ENCODE results near the gene GNLY. TPM values are rescaled to one million over a fixed set of nuclear protein-coding genes. Genes with fewer than 3 reads are reported as not detected.
"Not testable (repeated sequence)": the region's sequence is repeated elsewhere in the genome, so short reads cannot be mapped to it uniquely, and the experiment has no call there.

Gene GNLY
- total RNA-seq, 1 donor from 2014 or later, result not detected

GRCh38 chr2:85669549-85669948 is 24.6 kb upstream of the GNLY start:
- no peak overlapping the region for H3K4me3 Mint-ChIP-seq (ENCODE audit: unreplicated experiment)
- H3K9me3 Mint-ChIP-seq (ENCODE audit: unreplicated experiment), result no peaks in the 10 kb centered on the region
- no peak for DNase-seq (ENCODE audit: extremely low spot score, unreplicated experiment)
- no peak for TF ChIP-seq CTCF (IDR thresholded peaks at IDR 0.05)
- peaks cover 9% of the 10 kb centered on the region for H3K27me3 Mint-ChIP-seq (ENCODE audit: unreplicated experiment)
- peaks cover 23% of the 10 kb centered on the region for H3K4me1 Mint-ChIP-seq (ENCODE audit: unreplicated experiment)
- H3K36me3 Mint-ChIP-seq (ENCODE audit: unreplicated experiment), result no peaks in the 10 kb centered on the region
- no peak overlapping the region for H3K27ac Mint-ChIP-seq (ENCODE audit: unreplicated experiment)

DNA sequence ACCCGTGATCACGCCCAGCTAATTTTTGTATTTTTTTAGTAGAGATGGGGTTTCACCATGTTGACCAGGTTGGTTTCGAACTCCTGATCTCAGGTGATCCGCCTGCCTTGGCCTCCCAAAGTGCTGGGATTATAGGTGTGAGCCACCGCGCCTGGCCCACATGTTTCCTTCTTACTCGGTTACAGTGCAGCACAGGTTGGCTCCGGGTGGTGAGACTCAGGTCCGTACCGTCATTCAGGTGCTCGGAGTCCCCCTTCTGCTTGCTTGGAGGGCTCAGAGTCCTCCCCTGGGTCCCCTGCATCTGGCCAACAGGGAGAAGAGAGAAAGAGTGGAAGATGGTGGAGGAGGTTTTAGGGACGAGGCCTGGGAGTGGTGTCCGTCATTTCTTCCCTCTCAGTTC is 23.7 kb upstream of the GNLY start:
- DNase-seq (ENCODE audit: extremely low spot score, unreplicated experiment); H3K36me3 Mint-ChIP-seq (ENCODE audit: unreplicated experiment); H3K27me3 Mint-ChIP-seq (ENCODE audit: unreplicated experiment); H3K9me3 Mint-ChIP-seq (ENCODE audit: unreplicated experiment); H3K4me3 Mint-ChIP-seq (ENCODE audit: unreplicated experiment); H3K27ac Mint-ChIP-seq (ENCODE audit: unreplicated experiment): not testable (repeated sequence)
- peaks cover 23% of the 10 kb centered on the region for H3K4me1 Mint-ChIP-seq (ENCODE audit: unreplicated experiment)

DNA sequence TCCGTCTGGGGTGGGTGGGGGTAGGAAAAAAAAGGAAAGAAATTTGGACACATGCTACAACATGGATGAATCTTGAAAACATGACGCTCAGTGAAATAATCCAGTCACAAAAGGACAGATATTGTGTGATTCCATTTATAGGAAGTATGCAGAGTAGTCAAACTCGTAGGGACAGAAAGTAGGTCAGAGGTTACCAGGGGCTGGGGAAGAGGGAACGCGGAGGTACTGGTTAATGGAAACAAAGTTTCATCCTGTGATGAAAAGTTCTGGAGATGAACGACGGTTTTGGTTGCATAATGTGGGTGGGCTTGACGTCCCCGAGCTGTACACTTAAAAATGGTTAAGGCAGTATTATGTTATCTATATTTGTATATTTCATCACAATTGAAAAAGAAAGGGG is 21.7 kb upstream of the GNLY start:
- Mint-ChIP-seq H3K27me3 (ENCODE audit: unreplicated experiment) (peaks cover 11% of the 10 kb centered on the region), H3K4me1 (ENCODE audit: unreplicated experiment) (peaks cover 28% of the 10 kb centered on the region), H3K27ac (ENCODE audit: unreplicated experiment) (no peak overlapping the region), H3K4me3 (ENCODE audit: unreplicated experiment) (no peak overlapping the region), H3K36me3 (ENCODE audit: unreplicated experiment) (no peaks in the 10 kb centered on the region), H3K9me3 (ENCODE audit: unreplicated experiment) (no peaks in the 10 kb centered on the region)
- no peak for TF ChIP-seq CTCF (IDR thresholded peaks at IDR 0.05)
- no peak for DNase-seq (ENCODE audit: extremely low spot score, unreplicated experiment)

DNA sequence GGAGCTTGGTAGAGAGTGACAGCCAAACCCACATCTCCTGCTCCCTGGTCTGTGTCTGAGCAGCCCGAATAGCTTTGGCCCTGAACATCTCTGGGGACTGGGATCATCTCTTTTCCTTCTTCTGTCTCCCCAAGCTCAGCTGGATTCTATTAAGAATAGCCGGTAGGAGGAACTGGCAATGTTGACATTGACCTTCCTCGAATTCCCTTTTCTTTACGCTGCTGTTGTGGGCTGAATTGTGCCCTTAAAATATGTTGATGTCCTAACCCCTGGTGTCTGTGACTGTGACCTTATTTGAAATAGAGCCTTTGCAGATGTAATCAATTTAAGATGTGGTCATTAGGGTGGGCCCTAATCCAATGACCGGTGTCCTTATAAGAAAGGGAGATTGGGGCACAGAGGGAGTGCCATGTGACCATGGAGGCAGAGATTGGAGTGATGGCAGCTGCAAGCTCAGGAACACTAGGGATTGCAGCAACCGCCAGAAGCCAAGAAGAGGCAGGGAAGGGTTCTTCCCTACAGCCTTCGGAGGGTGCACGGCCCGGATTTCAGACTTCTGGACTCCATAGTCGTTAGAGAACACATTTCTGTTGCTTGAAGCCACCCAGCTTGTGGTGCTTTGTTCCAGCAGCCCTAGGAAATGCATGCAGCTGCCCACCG is 20.3 kb upstream of the GNLY start:
- H3K27ac Mint-ChIP-seq (ENCODE audit: unreplicated experiment), result no peak overlapping the region
- DNase-seq (ENCODE audit: extremely low spot score, unreplicated experiment), result no peak
- TF ChIP-seq CTCF (IDR thresholded peaks at IDR 0.05), result no peak
- no peaks in the 10 kb centered on the region for H3K36me3 Mint-ChIP-seq (ENCODE audit: unreplicated experiment)
- peaks cover 24% of the 10 kb centered on the region for H3K4me1 Mint-ChIP-seq (ENCODE audit: unreplicated experiment)
- H3K4me3 Mint-ChIP-seq (ENCODE audit: unreplicated experiment), result no peak overlapping the region
- H3K9me3 Mint-ChIP-seq (ENCODE audit: unreplicated experiment), result no peaks in the 10 kb centered on the region
- peaks cover 16% of the 10 kb centered on the region for H3K27me3 Mint-ChIP-seq (ENCODE audit: unreplicated experiment)

DNA sequence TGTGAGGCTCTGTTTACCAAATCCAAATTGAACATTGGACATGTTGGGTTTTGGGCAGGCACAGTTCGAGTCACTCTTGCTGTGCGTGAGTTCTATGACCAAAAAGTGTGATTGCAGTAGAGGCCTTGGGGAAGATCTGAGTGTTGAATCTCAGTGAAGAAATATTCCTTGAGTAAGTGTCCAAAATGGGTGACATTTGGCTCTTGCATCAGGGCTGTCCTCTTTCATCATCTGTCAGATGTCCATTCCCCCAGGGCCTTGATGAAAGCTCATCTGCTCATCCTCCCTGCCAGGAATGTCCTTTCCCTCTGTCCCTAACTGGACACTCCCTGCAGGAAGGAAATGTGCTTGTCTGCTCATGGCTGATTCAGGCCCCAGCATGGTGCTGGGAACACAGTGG is 19.7 kb upstream of the GNLY start:
- H3K9me3 Mint-ChIP-seq (ENCODE audit: unreplicated experiment), result no peaks in the 10 kb centered on the region
- no peak overlapping the region for H3K4me3 Mint-ChIP-seq (ENCODE audit: unreplicated experiment)
- H3K36me3 Mint-ChIP-seq (ENCODE audit: unreplicated experiment), result no peaks in the 10 kb centered on the region
- H3K4me1 Mint-ChIP-seq (ENCODE audit: unreplicated experiment), result peaks cover 28% of the 10 kb centered on the region
- H3K27me3 Mint-ChIP-seq (ENCODE audit: unreplicated experiment), result peaks cover 16% of the 10 kb centered on the region
- no peak for DNase-seq (ENCODE audit: extremely low spot score, unreplicated experiment)
- TF ChIP-seq CTCF (IDR thresholded peaks at IDR 0.05), result no peak
- no peak overlapping the region for H3K27ac Mint-ChIP-seq (ENCODE audit: unreplicated experiment)

DNA sequence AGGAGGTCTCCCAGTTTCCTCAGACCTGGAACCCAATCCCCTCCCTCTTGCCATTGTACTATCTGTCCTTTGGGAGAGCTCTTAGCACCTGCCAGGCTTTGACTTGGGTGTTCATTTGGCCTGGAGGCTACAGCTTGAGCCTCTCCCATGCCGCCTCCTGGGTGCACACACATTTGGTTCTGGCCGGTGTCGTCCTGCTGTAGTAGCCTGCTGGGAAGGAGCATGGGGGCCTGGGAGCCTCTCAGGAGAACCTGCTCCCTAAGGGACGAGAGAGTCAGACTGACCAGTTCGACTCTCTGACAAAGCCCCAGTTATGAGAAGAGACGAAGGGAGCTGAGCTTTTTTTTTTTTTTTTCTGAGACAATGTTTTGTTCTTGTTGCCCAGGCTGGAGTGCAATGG is 18.7 kb upstream of the GNLY start:
- H3K4me3 Mint-ChIP-seq (ENCODE audit: unreplicated experiment), result no peak overlapping the region
- peaks cover 30% of the 10 kb centered on the region for H3K4me1 Mint-ChIP-seq (ENCODE audit: unreplicated experiment)
- H3K36me3 Mint-ChIP-seq (ENCODE audit: unreplicated experiment), result no peaks in the 10 kb centered on the region
- H3K27me3 Mint-ChIP-seq (ENCODE audit: unreplicated experiment), result peaks cover 16% of the 10 kb centered on the region
- H3K9me3 Mint-ChIP-seq (ENCODE audit: unreplicated experiment), result no peaks in the 10 kb centered on the region
- TF ChIP-seq CTCF (IDR thresholded peaks at IDR 0.05), result no peak
- no peak for DNase-seq (ENCODE audit: extremely low spot score, unreplicated experiment)
- H3K27ac Mint-ChIP-seq (ENCODE audit: unreplicated experiment), result no peak overlapping the region

Measured in osteocyte (in vitro differentiated cells).